Liver (tissue), 3 donors: ENCODE results near the gene HDC.

Experiments
- CTCF ChIP-seq: fragments of 150-350 bp; IDR thresholded peaks from 2 replicates; pipeline ENCODE4 v1.5.1; 2017; ENCODE audit warnings: improper control_type of control experiment, low read depth, low read length; ENCODE audit not compliant: missing input control
- EGR1 ChIP-seq, 2 donors: IDR thresholded peaks; 2 replicates each; pipeline ENCODE4 v1.6.1; 2016 to 2018; ENCODE audit warnings: antibody characterized with exemption in 2 of 2, low read depth in 2 of 2
- FOXA1 ChIP-seq: IDR thresholded peaks from 2 replicates; pipeline ENCODE4 v1.6.1; 2016; ENCODE audit warnings: antibody characterized with exemption
- GABPA ChIP-seq, 2 donors: IDR thresholded peaks in 1 of 2; conservative IDR thresholded peaks in 1 of 2; 2 replicates each; pipeline ENCODE4 v1.6.1; 2016; ENCODE audit warnings: antibody characterized with exemption in 2 of 2, mild to moderate bottlenecking in 1 of 2, moderate library complexity in 1 of 2
- JUND ChIP-seq, 2 donors: IDR thresholded peaks; 2 replicates each; pipeline ENCODE4 v1.6.1; 2016; ENCODE audit warnings: antibody characterized with exemption in 2 of 2
- RAD21 ChIP-seq, 2 donors: IDR thresholded peaks; 2 replicates each; pipeline ENCODE4 v1.6.1; 2016; ENCODE audit warnings: antibody characterized with exemption in 2 of 2, mild to moderate bottlenecking in 2 of 2
- RXRA ChIP-seq, 2 donors: IDR thresholded peaks; 2 replicates each; pipeline ENCODE4 v1.6.1; 2017 to 2018; ENCODE audit warnings: antibody characterized with exemption in 2 of 2, mild to moderate bottlenecking in 1 of 2
- ZBTB33 ChIP-seq: IDR thresholded peaks from 2 replicates; pipeline ENCODE4 v1.6.1; 2016; ENCODE audit warnings: antibody characterized with exemption
- donor health status: healthy.
- donor health status: healthy.

- TF ChIP-seq CTCF (no peak), FOXA1 (no peak), RAD21 (IDR thresholded peaks at IDR 0.05) (no peak), RXRA (IDR thresholded peaks at IDR 0.05) (no peak), EGR1 (IDR thresholded peaks at IDR 0.05; ENCODE audit: low read depth in 2 of 2) (no peak), ZBTB33 (no peak), GABPA (IDR thresholded peaks at IDR 0.05 in 1 of 2, conservative IDR thresholded peaks at IDR 0.05 in 1 of 2) (no peak), JUND (IDR thresholded peaks at IDR 0.05) (no peak)
Observed at GRCh38 chr15:50257332-50257731, 8.2 kb downstream of the HDC start.
